Neural progenitor cell (in vitro differentiated cells): ENCODE results near the gene MORC4. TPM values are rescaled to one million over a fixed set of nuclear protein-coding genes. Genes with fewer than 3 reads are reported as not detected.

Source experiments
- DNase-seq: peaks from one replicate; pipeline ENCODE4 v3.0.0-alpha.2; 2016; ENCODE audit warnings: low spot score
- H2AFZ ChIP-seq: fragments of 200-600 bp; sonication (generic); replicated peaks from 2 replicates; pipeline ENCODE4 v1.6.1; 2016; ENCODE audit warnings: antibody characterized with exemption
- H3F3A ChIP-seq: fragments of 200-600 bp; sonication (generic); 2 replicates; pipeline ENCODE4 v1.6.1; 2016; ENCODE audit warnings: antibody characterized with exemption, low read depth
- H3K27ac ChIP-seq: fragments of 200-600 bp; sonication (generic); 2 replicates; pipeline ENCODE4 v1.5.1; 2016; ENCODE audit warnings: mild to moderate bottlenecking
- H3K27me3 ChIP-seq: fragments of 200-600 bp; sonication (generic); 2 replicates; pipeline ENCODE4 v1.6.1; 2016; ENCODE audit warnings: mild to moderate bottlenecking, moderate library complexity
- H3K36me3 ChIP-seq: fragments of 200-600 bp; sonication (generic); 2 replicates; pipeline ENCODE4 v1.5.1; 2016
- H3K4me1 ChIP-seq: fragments of 200-600 bp; sonication (generic); 2 replicates; pipeline ENCODE4 v1.6.1; 2016; ENCODE audit warnings: mixed run types
- H3K4me2 ChIP-seq: fragments of 200-600 bp; sonication (generic); 2 replicates; pipeline ENCODE4 v1.6.1; 2016
- H3K4me3 ChIP-seq: fragments of 200-600 bp; sonication (generic); 2 replicates; pipeline ENCODE4 v1.5.1; 2016
- H3K79me2 ChIP-seq: fragments of 200-600 bp; sonication (generic); 2 replicates; pipeline ENCODE4 v1.6.1; 2016; ENCODE audit warnings: low read depth
- H3K9ac ChIP-seq: fragments of 200-600 bp; sonication (generic); 2 replicates; pipeline ENCODE4 v1.6.1; 2016
- H3K9me3 ChIP-seq: fragments of 200-600 bp; sonication (generic); 2 replicates; pipeline ENCODE4 v1.5.1; 2016; ENCODE audit warnings: low read depth
- H4K20me1 ChIP-seq: fragments of 200-600 bp; sonication (generic); 2 replicates; pipeline ENCODE4 v1.6.1; 2016; ENCODE audit warnings: low read depth
- H3K27ac Mint-ChIP-seq: 3 replicates; pipeline ENCODE4 v1.8.0; 2021; ENCODE audit warnings: mixed read lengths
- H3K27me3 Mint-ChIP-seq: 2 replicates; pipeline ENCODE4 v1.8.0; 2022; ENCODE audit warnings: low read depth, mild to moderate bottlenecking, inconsistent platforms, moderate library complexity, mixed read lengths; ENCODE audit not compliant: insufficient read depth
- H3K36me3 Mint-ChIP-seq: 3 replicates; pipeline ENCODE4 v1.8.0; 2021; ENCODE audit warnings: mixed read lengths
- H3K4me1 Mint-ChIP-seq: 3 replicates; pipeline ENCODE4 v1.8.0; 2021; ENCODE audit warnings: mixed read lengths
- H3K4me3 Mint-ChIP-seq: 3 replicates; pipeline ENCODE4 v1.8.0; 2021; ENCODE audit warnings: mild to moderate bottlenecking, moderate library complexity, mixed read lengths
- H3K9me3 Mint-ChIP-seq: 3 replicates; pipeline ENCODE4 v1.8.0; 2020; ENCODE audit warnings: mixed read lengths
- EZH2 ChIP-seq: fragments of 200-600 bp; sonication (generic); IDR thresholded peaks from 2 replicates; pipeline ENCODE4 v1.6.1; 2017; ENCODE audit warnings: antibody characterized with exemption, mild to moderate bottlenecking, moderate library complexity
- EZH2phosphoT487 ChIP-seq: fragments of 200-600 bp; sonication (generic); IDR thresholded peaks from 2 replicates; pipeline ENCODE4 v1.6.1; 2017; ENCODE audit warnings: antibody characterized with exemption
- total RNA-seq: library from RNA; depleted of rRNA; stranded (reverse); fragments of >200 nt; gene quantifications from 2 replicates; pipeline ENCODE4 v1.2.3, GENCODE V29; 2015; ENCODE audit warnings: low replicate concordance
- TF ChIP-seq, protein P1 (sequence below): fragments of 200-600 bp; sonication (generic); IDR thresholded peaks from 2 replicates; pipeline ENCODE4 v1.5.1; 2017; ENCODE audit warnings: antibody characterized with exemption, mild to moderate bottlenecking

The MORC4 gene
- total RNA-seq, 1 donor from 2014 or later = 7.6 TPM

DNA sequence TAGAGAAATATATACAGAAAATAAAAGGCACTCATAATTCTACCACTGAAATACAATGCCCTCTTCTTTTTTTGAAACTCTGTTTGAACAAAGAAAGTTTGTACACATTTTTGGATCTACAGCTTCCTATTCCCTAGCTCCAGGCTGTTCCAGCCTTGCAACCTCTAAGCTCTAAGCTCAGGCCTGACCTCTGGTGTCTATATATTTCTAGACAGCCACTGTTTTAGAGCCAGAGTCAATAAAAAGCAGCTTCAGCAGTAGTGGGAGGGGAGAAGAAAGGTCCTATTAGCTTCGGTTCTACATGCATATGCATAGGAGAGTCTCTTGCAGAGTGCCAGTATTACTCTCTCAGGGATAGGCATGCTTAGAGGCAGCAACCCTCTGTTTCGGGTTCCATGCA, 40.1 kb downstream of the MORC4 start:
- H3K4me2 ChIP-seq = no peak overlapping the region
- no peak overlapping the region for H3K9ac ChIP-seq
- peaks cover 4% of the 10 kb centered on the region for H3K9me3 ChIP-seq
- Mint-ChIP-seq H3K27me3 (peaks cover 2% of the 10 kb centered on the region), H3K36me3 (peaks cover 14% of the 10 kb centered on the region), H3K4me1 (no peaks in the 10 kb centered on the region), H3K9me3 (peaks cover 7% of the 10 kb centered on the region), H3K27ac (no peak overlapping the region), H3K4me3 (no peak overlapping the region)
- no peak for TF ChIP-seq EZH2phosphoT487
- TF ChIP-seq, protein P1, sequence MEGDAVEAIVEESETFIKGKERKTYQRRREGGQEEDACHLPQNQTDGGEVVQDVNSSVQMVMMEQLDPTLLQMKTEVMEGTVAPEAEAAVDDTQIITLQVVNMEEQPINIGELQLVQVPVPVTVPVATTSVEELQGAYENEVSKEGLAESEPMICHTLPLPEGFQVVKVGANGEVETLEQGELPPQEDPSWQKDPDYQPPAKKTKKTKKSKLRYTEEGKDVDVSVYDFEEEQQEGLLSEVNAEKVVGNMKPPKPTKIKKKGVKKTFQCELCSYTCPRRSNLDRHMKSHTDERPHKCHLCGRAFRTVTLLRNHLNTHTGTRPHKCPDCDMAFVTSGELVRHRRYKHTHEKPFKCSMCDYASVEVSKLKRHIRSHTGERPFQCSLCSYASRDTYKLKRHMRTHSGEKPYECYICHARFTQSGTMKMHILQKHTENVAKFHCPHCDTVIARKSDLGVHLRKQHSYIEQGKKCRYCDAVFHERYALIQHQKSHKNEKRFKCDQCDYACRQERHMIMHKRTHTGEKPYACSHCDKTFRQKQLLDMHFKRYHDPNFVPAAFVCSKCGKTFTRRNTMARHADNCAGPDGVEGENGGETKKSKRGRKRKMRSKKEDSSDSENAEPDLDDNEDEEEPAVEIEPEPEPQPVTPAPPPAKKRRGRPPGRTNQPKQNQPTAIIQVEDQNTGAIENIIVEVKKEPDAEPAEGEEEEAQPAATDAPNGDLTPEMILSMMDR = peak; percentile 48
- no peaks in the 10 kb centered on the region for H4K20me1 ChIP-seq
- no peaks in the 10 kb centered on the region for H3K79me2 ChIP-seq
- DNase-seq = peak; percentile 47
- no peaks in the 10 kb centered on the region for H3K27me3 ChIP-seq
- no peak overlapping the region for H2AFZ ChIP-seq
- H3K4me3 ChIP-seq = no peak overlapping the region
- H3K36me3 ChIP-seq = peaks cover 5% of the 10 kb centered on the region
- H3F3A ChIP-seq = no peaks in the 10 kb centered on the region
- H3K4me1 ChIP-seq = no peaks in the 10 kb centered on the region
- H3K27ac ChIP-seq = no peak overlapping the region

DNA sequence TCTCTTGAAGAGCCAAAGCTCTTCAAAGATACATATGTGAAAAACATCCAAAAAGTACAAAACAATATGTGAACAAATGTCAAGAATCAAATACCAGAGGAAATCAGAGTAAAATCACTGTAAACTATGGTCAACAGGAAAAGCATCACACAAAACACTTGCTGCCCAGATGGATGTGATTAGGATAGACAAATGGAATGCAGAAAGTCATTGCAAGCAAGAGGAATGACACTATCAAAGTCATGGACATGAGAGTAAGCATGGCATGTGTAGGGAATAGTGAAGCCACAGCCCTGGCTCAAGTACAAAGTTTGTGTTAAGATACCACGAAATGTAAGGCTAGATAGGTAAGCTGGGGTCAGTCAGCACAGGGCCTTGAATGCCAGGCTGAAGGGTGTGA, 42.2 kb downstream of the MORC4 start:
- H3F3A ChIP-seq = no peaks in the 10 kb centered on the region
- no peak for DNase-seq
- no peaks in the 10 kb centered on the region for H4K20me1 ChIP-seq
- no peak overlapping the region for H3K4me2 ChIP-seq
- peaks cover 4% of the 10 kb centered on the region for H3K36me3 Mint-ChIP-seq
- no peaks in the 10 kb centered on the region for H3K4me1 Mint-ChIP-seq
- H3K36me3 ChIP-seq = no peaks in the 10 kb centered on the region
- H3K27ac Mint-ChIP-seq = no peak overlapping the region
- H3K4me3 Mint-ChIP-seq = no peak overlapping the region
- no peaks in the 10 kb centered on the region for H3K9me3 ChIP-seq
- H3K27me3 Mint-ChIP-seq = peaks cover 2% of the 10 kb centered on the region
- H3K79me2 ChIP-seq = no peaks in the 10 kb centered on the region
- H3K27ac ChIP-seq = no peak overlapping the region
- no peaks in the 10 kb centered on the region for H3K9me3 Mint-ChIP-seq
- H3K27me3 ChIP-seq = no peaks in the 10 kb centered on the region
- H3K4me3 ChIP-seq = no peak overlapping the region
- no peak overlapping the region for H3K9ac ChIP-seq
- TF ChIP-seq, protein P1 = no peak
- TF ChIP-seq EZH2 (no peak), EZH2phosphoT487 (no peak)
- H2AFZ ChIP-seq = no peak overlapping the region
- no peaks in the 10 kb centered on the region for H3K4me1 ChIP-seq

DNA sequence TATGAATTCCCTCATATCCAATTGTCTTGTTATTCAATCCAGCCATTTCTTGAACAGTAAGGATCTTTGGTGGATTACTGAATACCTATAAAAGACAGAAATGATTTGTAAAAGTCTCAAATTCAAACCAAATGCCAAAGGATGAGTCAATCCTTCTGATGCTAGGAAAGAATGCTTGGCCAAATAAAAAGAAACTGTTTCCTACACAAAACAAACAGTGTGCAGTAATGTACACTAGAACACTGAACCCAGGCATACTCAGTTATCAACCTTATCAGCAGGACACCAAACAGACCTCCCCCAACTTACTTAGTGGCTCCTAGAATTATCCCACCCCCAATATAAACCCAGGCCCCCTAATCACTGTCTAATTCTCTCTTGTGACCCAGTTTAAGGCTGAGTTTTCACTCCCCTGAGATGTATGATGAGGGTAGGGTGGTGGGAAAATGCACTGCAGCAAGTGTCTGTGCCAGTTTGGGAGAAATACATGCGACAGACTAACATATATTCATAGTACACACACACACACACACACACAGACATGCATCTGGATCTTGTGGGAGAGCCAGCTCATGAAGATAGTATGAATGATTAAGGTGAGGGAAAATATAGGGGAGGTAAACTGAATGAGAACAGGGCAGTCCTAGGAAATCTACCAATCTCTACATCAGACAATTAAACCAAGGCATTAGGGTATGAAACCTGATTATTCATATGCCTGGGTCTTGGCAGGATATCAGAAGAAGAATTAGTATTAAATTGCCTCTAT, 44.8 kb downstream of the MORC4 start:
- H3K4me2 ChIP-seq = no peak overlapping the region
- H4K20me1 ChIP-seq = no peaks in the 10 kb centered on the region
- peaks cover 5% of the 10 kb centered on the region for H3K36me3 Mint-ChIP-seq
- H3K27ac Mint-ChIP-seq = no peak overlapping the region
- H3K9me3 Mint-ChIP-seq = no peaks in the 10 kb centered on the region
- no peak overlapping the region for H3K9ac ChIP-seq
- H3K4me1 Mint-ChIP-seq = no peaks in the 10 kb centered on the region
- no peaks in the 10 kb centered on the region for H3K27me3 ChIP-seq
- no peak overlapping the region for H2AFZ ChIP-seq
- H3K79me2 ChIP-seq = no peaks in the 10 kb centered on the region
- H3K27ac ChIP-seq = no peak overlapping the region
- H3F3A ChIP-seq = no peaks in the 10 kb centered on the region
- no peaks in the 10 kb centered on the region for H3K9me3 ChIP-seq
- no peaks in the 10 kb centered on the region for H3K36me3 ChIP-seq
- DNase-seq = no peak
- no peaks in the 10 kb centered on the region for H3K4me1 ChIP-seq
- no peak overlapping the region for H3K4me3 ChIP-seq
- no peak overlapping the region for H3K4me3 Mint-ChIP-seq
- TF ChIP-seq, protein P1 = no peak
- TF ChIP-seq EZH2phosphoT487 (no peak), EZH2 (no peak)
- H3K27me3 Mint-ChIP-seq = peaks cover 2% of the 10 kb centered on the region
